ENCODE measurements around the gene PDCD7.
A peak's percentile ranks its signal among the peaks of the same experiment; 100 is the strongest.
"Not testable (repeated sequence)": the region's sequence is repeated elsewhere in the genome, so short reads cannot be mapped to it uniquely, and the experiment has no call there.

The PDCD7 gene

DNA sequence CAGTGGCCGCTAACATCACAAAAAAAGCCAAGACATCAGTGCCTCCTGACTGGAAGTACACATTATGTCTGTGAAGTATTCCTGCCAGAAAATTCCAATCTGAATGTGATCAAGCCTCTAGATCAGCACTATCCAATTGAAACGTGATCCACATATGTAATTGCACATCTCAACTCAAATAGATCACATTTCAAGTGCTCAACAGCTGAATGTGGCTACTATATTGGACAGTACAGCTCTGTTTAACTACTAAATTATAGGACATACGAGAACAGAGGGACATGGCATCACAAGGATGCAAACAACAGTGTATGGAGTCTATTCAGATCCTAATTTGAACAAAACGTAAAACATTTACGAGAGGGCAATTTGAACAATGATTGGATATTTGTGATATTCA, 18.1 kb downstream of the PDCD7 start:
- DNase-seq: peak; percentile 15

DNA sequence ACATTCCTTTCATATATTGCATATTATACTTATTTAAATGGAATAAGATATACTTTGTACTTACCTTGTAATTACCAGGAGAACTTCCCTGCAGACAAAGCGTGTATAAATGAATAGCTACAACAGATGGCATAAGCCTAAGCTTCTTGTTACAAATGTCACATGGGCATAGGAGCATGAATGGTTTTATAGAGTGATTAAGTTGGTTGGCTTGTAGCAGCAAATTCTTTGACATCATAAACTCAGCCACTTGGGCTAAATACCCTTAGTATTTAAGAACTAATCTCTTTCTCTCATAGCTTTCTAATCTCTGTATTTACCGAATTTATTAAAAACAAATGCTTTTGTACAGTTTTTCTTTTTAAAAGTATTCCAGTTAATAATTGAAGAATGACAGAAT, 18.5 kb downstream of the PDCD7 start, which contains the start of gene UBAP1L:
Gene UBAP1L, minus strand, starts transcription at position 115 of the 400 bp plus-strand sequence. CDS start 8,985 bp downstream, outside the sequence.
- DNase-seq: peak; percentile 27

- DNase-seq: peak; percentile 47
These were observed 22.8 kb downstream of the PDCD7 start for GRCh38 chr15:65110676-65111292.

GRCh38 chr15:65106011-65106590, 27.5 kb downstream of the PDCD7 start:
- no peak for DNase-seq

DNA sequence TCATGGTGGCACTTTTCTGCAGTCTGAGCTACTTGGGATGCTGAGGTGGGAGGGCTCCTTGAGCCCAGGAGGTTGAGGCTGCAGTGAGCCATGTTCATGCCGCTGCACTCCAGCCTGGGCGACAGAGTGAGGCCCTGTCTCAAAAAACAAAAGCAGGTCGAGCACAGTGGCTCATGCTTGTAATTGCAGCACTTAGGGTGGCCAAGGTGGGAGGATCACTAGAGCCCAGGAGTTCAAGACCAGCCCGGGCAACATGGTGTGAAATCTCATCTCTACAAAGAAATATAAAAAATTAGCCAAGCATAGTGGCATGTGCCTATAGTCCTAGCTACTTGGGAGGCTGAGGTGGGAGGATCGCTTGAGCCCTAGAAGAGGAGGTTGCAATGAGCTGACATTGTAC, 28.6 kb downstream of the PDCD7 start:
- DNase-seq: no peak

DNA sequence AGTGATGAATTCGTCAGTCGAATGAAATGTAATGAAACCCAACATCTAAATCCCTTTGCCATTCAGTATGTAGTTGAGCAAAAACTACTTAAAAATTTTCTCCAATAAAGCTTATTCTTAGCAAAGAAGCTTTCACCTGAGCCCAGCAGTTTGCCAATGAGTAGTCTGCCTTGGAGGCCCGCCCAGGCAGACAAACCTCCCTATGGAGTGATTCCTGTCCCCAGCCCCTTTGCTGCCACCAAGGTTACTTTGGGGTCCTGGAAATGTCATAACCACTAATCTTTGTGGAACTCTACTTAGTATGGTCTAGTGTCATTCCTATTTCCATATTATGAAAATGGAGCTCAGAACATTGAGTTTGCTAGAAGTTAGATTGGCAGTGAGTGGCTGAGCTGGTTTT, 30.7 kb downstream of the PDCD7 start:
- DNase-seq: no peak

GRCh38 chr15:65101891-65102708, 31.5 kb downstream of the PDCD7 start:
- DNase-seq: peak; percentile 35

GRCh38 chr15:65101411-65101890, 32.2 kb downstream of the PDCD7 start:
- DNase-seq: peak; percentile 95

DNA sequence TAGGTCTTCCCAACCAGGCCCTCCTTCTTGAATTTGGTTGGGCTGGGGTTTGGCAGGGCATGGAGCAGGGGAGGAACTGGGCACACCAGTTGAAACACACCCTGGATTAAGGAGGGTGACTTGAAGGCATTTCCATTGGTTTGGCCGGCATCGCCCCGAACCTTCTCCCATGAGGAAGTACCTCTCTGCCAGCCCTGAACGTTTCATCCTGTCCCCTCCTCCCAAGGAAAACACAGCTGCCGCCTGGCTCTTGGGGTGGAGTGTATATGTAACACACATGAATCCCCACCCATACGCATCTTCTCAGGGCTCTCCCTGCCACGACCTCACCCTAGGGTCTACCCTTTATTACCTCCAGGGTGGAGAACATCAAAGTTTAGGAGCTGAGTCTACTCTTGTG, 33.2 kb downstream of the PDCD7 start:
- DNase-seq: no peak

DNA sequence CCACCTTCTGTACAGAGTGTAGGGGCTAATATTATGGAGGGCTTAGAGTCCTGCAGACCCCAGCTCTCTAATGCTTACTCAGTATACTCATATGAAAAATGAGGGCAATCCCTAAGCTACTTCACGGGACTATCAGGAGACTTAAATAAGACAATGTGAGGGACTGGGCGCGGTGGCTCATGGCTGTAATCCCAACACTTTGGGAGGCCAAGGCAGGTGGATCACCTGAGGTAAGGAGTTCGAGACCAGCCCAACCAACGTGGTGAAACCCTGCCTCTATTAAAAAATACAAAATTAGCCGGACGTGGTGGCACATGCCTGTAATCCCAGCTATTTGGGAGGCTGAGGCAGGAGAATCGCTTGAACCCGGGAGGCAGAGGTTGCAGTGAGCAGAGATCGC, 33.8 kb downstream of the PDCD7 start:
- DNase-seq: not testable (repeated sequence)

DNA sequence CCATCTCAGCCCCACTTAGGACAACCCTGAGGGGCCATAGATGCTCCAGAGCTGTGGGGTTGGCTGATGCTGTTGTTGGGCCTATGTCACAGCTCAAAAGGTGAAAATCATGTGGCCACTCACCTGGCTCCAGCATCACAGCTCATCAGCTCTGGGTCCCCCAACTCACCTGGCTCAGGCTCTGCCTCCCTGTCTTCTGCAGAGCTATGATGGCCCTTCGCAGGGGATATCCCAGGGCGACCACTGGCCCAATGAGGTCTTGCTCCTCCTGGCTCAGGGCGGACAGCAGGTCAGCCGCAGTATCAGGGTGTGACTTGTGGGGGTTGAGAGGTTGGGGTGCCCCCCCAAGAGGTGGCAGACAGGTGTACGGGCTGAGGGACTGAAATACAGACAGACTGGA, 34.3 kb downstream of the PDCD7 start:
- DNase-seq: no peak

GRCh38 chr15:65097651-65098263, 35.9 kb downstream of the PDCD7 start:
- DNase-seq: no peak

DNA sequence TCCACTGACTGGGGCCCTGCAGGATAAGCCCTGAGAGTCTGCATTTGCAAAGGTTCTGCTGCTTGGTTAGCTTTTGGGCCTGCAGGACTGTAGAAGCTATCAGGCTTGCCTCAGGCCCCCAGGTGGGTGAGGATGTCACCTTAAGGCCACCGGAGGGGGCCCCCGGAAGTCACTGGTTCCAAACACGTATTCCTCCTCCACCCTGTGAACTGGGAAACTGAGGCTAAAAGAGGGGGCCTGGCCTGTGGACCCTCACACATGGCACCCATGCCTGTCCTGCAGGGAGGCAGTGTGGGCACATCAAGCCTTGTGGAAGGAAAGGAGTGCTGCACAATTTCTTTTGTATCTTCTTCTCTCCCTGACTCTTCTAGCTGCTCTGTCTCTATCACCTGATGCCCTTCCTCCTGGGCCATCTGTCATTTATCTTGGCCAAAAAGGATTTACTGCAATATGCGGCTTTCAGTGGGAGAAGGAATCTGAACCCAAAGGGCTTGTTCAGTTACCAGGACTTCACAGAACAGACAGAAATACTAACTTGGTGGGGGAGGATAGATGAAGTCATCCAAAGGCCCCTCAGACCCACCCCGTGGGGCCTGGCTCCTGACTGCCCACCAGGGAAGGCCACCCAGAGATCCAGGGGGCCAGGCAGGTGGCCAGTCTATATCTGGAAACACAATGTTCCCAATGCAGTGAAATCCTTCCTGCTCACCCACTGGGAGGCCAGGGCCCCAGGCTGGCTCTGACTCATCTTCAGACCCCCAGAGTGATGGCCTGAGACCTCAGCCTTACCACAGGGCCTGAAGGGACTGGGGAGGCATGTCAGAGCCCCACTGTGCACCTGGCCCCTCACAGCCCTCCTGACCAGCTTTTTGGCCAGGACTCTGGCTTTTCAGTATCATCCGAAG, 36.9 kb downstream of the PDCD7 start:
- DNase-seq: no peak

- no peak for DNase-seq
These were observed 37.9 kb downstream of the PDCD7 start for GRCh38 chr15:65095747-65096104.

DNA sequence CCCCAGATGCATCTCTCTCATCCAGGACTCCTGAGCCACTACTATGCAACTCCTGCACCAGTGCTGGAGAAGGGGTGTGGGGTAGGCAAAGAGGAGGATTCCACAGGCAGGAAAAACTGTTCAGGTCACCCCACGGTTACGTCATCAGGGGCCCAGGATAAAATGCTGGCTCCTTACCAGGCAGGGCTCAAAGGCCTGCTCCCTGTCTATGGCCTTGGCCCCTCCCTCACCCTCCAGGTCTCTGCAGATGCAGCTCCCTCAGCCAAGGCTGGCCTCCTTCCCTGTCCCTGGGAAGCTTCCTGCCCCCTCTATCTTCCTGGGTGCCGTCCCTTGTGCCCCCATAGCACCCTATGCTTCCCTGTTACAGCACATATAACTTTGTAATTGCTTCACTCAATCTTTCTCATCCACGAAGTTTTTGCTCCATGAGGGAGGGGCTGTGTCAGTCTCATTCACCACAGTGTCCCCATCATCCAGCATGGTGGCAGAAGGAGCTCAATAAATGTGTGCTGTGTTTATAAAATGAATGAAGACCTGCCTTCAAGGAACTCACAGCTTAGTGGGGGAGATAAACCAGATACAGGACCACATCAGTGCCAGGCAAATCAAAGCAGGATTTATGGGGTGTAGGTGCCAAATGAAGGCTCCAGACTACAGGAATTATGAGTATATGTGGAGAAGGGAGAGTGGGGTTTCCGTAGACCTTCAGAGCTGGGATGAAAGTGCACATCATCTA, 38.4 kb downstream of the PDCD7 start:
- DNase-seq: no peak

GRCh38 chr15:65094294-65094995, 39.2 kb downstream of the PDCD7 start:
- no peak for DNase-seq

- not testable (repeated sequence) for DNase-seq
These were observed 39.8 kb downstream of the PDCD7 start for GRCh38 chr15:65093793-65094170.

DNA sequence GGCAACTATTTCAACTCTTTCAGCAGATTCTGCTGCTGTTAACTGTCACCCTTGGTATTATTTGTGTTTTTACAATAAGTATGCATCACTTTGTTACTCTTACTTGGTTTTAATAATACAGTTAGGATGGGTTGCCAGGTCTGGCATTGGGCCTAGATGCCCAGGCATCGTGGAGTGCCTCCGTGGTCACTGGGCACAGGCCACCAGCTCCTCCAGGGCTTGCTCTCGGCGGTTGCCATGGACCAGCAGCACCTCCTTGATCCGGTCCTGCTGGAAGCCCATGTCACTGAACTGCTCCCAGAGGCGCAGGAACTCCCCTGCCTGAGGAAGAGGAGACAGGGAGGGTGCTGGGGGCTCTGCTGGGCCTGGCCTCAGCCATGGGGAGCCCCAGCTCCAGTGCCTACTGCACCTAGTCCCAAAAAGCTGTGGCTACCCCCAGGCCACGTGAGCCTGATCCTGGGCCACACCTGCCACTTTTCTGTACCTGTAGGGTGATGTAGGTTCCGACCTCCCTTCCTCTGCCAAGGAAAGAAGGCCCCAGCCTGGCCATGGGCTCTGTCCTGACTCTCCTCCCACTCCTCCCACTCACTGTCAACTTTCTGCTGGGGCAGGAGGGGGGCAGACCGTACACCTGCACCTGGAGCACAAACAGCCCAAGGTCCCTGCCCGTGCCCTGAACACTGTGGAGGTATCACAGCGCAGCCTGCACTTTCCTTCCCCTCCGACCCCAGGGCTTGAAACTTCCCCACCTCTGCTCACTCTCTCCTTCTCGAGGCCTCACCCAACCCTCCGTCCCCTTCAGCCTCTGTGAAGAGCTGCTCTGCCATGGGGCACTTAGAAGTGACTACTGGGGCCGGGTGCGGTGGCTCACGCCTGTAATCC, 40.5 kb downstream of the PDCD7 start:
- no peak for DNase-seq

DNA sequence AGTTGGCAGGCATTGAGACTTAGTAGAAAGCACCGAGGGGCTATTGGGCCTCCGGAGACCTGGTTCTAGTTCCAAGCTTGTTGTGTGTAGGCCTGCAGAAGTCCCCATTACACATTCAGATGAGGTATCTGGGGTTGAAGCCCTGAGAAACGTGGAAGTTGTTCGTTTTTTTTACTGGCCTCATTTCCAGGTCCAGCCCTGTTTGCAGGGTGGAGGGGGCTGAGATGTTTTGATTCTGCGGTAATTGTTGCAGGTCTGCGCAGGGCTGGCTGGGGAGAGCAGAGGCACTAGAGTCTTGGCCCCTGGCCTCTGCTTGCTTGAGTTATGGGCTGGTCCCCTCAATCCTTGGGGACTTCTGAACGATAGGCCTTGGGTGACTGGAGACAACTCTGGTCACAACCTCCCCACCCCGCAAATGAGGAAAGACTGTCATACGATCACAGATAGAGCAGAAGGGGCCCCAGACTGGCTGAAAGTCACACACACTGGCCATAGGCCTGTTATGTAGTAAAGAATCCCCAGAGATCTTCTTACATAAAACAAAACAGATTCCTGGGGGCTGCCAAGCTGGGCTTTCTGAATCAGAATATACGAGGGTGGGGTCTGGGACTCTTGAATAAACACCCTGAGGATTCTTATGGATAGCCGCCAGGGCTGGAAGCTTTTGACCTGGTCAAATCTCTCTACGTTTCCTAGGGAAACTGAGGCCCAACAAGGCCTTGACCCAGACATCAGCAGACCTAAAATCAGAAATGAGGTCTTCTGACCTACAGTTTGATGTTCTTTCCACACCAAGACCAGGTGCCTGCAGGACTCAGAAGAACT, 41.5 kb downstream of the PDCD7 start:
- DNase-seq: no peak
